Neural progenitor cell (in vitro differentiated cells): ENCODE data around the gene CLNK.

Experiments used
- CTCF ChIP-seq: fragments of 200-600 bp; sonication (generic); IDR thresholded peaks from 2 replicates; pipeline ENCODE4 v1.5.1; 2017; ENCODE audit warnings: antibody characterized with exemption, mild to moderate bottlenecking
- EZH2 ChIP-seq: fragments of 200-600 bp; sonication (generic); IDR thresholded peaks from 2 replicates; pipeline ENCODE4 v1.6.1; 2017; ENCODE audit warnings: antibody characterized with exemption, mild to moderate bottlenecking, moderate library complexity

DNA sequence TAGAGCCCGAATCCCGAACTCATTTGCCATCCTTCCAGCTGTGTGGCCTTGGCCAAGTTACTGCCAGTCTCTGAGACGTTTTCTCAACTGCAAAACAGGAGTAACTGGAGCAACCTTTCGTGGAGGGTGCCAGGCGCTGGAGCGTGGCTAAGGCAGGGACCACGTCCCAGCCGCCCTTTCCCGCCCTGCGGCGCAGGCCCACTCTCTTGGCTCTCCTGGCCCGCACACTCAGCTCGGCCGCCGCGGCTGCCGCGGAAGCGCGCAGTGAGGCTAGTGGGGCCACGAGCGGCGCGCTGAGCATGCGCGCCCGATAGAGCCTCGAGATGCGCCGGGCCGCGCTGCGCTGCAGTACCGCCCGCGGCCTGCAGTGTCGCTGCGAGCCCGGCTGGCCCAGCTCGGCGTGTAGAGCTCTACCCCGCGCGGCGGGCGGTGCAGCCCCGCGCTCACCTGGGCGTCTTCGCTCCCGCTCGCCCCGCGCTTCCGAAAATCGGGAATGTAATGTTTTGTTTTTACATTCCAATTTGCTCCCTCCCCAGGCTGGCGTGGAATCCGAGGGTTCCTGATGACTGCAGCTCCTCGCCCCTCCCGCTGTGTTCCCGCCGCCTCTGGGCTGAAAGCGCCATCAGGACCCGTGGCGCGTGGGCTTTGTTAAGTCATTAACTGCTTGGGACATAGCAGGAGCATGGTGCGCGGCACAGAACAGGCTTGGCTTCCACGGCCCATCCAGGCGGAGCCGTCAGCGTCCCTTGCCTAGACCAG lies 223.3 kb downstream of the CLNK start:
- TF ChIP-seq CTCF (peak; percentile 85), EZH2 (peak; percentile 82)
